Embryonic facial prominence (tissue), 1 donor: ENCODE data around the gene GRB2.
"Not testable (repeated sequence)": the region's sequence is repeated elsewhere in the genome, so short reads cannot be mapped to it uniquely, and the experiment has no call there.

Experiments used
- DNase-seq: peaks from one replicate; pipeline ENCODE4 v3.0.0-alpha.2; 2016; ENCODE audit errors: extremely low spot score

GRB2 gene

DNA sequence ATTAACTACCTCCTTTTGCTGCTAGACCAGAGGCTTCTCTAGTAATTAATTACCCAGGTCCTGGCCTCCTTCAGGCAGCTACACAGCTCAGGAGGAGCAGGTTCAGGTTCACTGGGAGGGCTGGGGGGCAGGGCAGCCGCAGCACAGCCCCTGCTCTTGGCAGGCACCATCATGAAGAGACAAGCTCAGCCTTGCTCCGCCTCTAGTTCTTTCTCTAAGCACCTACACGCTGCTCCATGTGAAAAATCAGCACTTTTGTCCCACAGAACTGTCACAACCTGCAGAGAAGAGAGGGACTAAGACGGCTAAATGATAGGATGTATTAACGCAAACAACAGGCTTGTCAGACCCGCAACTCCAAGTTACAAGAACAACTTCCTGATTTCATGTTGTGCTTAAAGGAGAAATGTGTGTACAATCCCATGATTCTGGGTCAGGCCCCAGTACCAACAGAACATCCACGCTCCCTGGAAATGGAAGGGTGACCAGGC, 53.4 kb downstream of the GRB2 start:
- DNase-seq: no peak

DNA sequence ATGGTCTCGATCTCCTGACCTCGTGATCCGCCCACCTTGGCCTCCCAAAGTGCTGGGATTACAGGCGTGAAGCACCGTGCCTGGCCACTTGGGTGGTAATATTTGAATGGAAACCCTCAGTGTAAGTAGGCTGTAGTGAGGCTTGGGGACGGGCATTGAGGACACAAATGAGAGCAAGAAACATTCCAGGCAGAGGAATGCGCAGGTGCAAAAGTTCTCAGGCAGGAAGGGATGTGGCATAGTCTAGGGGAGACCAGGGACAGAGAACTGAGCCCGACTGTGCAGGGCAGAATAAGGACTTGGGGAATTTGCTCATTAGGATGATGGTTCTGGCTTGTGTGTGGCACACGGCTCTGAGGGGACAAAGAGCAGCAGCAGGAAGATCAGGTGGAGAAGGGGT, 54.8 kb downstream of the GRB2 start:
- DNase-seq: no peak

DNA sequence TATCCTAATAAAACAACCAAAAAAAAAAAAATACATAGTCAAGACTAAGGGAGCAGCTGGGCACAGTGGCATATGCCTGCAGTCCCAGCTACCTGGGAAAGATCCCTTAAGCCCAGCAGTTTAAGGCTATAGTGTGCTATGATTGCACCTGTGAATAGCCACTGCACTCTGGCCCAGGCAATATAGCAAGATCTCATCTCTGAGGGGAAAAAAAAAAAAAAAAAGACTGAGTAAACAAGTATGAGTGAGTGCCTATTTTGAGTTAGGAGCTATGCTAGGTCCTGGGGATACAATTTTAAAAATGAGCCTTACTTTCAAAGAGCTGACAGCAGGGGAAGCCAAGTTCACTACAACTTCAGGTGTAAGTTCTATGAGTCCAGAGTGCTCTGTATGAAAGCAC, 55.4 kb downstream of the GRB2 start:
- DNase-seq: no peak

DNA sequence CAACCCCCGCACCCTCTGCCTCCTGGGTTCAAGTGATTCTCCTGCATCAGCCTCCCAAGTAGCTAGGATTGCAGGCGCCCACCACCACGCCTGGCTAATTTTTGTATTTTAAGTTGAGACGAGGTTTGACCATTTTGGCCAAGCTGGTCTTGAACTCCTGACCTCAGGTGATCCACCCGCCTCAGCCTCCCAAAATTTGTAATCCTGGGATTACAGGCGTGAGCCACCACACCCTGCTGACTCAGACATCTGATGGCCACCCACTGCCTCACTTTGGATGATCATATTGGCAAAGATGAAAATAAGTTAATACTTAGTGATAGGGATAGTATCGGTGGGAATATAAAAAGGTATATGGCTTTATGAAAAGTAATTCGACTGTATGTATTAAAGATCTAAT, 55.9 kb downstream of the GRB2 start:
- no peak for DNase-seq

DNA sequence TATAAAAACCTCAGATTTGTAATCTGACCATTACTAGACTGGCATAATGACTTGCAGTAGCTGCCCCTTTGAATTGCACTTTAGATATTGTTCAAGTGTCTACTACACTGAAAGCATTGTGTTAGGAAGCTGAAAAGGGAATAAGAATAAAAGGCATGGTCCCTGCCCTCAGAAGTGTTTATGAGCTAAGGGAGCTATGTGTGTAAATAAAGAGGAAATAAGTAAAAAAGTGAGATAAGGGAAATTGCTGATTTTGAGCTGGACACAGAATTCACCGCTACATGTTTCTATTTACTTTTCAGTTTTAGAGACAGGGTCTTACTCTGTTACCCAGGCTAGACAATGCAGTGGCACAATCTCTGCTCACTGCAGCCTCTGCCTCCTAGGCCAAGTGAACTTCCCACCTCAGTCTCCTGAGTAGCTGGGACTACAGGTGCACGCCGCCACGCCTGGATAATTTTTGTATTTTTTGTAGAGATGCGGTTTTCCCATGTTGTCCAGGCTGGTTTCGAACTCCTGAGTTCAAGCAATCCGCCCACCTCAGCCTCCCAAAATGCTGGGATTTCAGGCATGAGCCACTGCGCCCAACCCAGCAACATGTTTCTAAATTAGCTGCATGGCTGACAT, 57.0 kb downstream of the GRB2 start:
- DNase-seq: no peak

DNA sequence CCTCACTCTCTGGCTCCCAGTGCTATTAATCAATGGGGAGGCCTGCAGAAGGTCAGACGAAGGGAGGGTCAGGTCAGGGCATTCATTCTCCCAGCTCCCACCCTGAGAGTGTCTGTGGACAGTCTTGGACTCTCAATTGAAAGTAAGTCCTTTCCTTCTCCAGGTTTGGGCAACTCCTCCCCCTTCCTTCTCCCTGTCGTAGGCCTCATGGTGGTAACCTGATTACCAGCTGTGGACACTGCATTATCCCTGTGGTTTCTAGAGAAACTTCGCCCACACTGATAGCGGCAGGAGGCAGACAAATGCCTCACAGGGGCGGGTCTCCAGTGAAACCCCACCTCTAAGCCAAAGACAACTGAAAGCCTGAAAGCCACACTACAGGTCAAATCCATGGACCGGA, 58.6 kb downstream of the GRB2 start:
- DNase-seq: no peak

DNA sequence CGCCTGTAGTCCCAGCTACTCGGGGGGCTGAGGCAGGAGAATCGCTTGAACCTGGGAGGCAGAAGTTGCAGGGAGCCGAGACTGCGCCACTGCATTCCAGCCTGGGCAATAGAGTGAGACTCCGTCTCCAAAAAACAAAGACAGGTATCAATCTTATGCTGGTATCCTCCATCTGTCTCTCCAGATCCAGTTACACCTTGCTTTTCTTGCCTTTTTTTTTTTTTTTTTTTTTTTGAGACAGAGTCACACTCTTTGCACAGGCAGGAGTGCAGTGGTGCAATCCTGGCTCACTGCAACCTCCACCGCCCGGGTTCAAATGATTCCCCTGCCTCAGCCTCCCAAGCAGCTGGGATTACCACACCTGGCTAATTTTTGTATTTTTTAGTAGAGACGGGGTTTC, 59.1 kb downstream of the GRB2 start:
- not testable (repeated sequence) for DNase-seq

DNA sequence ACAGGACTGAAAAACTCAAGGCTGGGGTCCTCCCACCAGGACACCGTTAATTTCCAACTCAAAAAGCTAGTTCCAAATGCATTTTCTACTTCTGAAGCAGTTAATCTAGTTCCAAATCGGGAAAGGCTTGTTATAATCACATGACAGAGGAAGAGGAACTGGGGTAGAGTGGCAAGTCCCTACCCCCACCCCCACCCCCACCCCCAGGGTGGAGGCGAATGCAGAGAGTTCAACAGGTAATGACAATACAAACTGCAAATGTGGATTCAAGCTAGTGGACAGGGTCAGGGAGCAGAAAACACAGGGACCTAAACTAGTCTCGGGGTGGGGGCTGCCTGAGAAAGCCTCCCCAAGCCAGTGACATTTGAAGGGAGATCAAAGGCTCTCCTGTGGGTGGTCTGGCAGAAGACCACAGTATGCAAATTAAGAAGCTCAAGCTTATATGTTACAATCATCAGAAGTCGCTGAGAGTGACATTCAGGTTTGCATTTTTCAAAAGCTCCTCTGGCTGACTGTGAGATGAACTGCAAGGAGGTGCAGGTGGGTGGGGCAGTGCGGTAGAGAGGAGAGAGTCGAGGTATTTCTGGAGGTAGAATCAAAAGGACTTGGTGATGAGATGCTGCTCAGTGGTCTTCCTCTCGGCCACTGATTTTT, 59.8 kb downstream of the GRB2 start:
- DNase-seq: no peak

DNA sequence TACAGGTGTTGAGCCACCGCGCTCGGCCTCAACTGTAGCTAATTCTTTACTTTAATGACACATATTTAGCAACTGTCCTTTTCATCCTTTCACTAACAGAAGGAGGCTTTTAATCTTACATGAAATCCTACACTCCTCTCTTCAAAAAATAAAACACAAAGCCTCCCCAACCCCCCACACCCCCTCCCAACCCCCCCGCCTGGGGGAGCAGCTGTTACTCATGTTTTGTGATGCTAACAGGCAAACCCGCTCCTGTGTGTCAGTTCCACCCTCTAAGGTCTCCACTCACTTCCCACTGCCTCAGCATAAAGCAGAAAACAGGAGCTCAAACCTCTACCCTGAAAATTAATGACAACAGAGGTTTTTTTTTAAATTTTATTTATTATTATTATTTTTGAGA, 60.8 kb downstream of the GRB2 start:
- DNase-seq: no peak

DNA sequence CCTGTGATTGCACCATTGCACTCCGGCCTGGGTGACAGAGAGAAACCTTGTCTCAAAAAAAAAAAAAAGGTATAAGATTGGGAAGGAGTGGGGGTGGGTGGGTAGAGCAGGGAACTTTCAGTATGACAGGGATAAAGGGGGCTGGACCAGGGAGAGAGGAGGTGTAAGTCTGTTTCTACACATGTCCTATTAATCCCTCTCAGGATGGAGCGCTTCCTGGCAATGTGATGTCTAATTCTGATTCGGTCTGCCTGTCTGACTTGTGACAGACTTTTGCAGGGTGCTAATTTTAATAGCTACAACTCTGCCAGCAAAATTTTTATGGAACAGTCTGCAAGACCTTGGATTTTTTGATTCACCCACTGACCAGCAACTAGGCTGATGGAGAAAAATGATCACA, 62.5 kb downstream of the GRB2 start:
- no peak for DNase-seq

DNA sequence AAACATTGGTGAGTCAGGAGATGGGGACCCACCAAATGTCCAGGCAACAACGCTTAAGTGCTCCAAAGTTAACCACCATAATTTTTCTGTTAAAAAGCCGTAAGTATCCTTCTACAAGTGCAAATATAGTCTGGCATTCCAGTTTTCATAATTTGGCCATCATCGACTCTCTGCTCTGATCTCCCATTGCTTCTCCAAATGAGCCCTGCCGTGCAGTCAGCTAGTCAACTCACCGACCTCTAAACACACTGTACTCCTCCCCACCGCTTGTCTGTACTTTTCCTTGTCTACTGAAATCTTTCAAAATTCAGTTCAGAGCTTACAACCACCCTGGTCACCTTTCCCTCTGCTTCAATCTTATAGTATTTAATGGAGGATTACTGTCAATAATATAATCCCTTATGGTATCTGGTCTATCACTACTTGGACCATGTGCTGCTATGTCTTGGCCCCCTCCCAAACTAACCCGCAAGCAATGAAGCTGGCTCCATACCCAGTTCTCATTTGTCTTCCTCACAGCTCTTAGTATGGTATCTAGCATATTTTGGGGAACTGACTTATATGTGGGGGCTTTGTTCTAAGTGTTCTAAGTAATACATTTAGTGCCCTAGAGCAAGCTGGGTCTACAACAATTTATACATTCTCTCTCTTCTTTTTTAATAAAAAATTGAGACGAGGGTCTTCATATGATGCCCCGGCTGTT, 63.5 kb downstream of the GRB2 start:
- DNase-seq: no peak

DNA sequence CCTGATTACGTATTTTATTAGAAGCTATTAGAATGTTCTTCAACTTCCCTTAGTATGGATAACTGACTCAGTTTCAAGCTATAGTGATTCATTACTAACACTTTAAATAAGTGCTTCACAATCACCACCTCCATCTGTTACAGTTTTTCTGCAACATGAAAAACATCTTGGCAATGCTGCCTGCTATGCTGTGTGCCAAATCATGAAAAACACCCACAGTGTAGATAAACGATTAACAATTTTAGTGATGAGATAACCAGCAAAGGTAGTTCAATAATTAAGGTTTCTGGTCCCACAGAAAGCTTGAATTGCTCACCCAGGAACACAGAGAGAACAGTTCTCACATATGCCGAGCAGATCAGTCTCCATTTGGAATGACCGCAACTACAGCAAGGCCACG, 64.8 kb downstream of the GRB2 start:
- DNase-seq: no peak

DNA sequence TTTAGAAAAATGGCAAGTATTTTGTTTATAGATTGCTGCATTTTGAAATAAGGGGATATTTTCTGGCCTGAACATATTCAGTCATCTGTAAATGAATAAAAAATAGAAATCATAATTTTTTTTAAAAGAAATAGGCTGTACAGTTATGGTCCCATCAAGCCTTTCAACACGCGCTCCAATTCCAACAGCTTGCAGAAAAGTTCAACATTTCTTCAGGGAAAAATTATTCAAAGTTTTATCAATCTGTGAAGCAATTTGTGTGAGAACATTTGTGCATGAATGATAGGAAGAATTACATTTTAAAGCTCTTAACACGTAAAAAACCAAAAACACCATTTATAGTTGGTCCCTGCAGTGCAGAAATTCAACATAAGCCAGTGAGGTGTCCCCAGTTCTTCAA, 65.5 kb downstream of the GRB2 start:
- no peak for DNase-seq

DNA sequence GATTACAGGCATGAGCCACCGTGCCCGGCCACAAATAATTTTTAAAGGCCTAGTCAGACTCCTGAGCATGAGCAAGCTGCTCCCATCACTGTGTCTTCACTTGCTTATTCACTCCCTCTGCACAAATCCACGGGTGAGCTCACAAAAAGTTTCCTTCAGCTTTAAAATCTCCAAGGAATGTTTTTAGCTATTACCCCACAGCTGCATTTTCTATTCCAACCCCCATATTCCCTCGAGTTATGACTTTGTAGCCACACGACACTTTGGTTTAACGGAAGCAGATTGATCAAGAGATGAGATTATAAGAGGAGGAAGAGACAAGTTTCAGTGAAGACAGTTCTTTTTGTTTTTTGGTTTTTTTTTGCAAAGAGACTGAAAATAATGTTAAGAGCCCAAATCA, 67.1 kb downstream of the GRB2 start:
- no peak for DNase-seq

DNA sequence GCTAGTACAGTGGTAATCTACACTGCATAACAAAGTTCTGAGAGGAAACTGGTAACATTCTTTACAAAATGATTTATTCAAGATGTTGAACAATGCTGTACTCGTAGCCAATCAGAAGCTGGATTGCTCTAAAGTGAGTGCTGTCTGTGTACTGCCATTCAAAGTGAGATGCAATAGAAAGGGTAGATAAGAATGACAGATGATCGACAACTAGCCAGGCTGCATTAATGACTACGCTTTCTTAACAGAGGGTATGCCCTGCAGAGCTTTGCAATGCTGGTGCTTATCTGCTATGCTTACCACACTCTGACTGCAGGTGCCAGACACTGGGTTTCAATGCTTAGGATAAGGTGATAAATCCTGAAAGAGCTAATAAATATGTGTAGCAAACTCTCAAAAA, 70.2 kb downstream of the GRB2 start:
- DNase-seq: no peak

DNA sequence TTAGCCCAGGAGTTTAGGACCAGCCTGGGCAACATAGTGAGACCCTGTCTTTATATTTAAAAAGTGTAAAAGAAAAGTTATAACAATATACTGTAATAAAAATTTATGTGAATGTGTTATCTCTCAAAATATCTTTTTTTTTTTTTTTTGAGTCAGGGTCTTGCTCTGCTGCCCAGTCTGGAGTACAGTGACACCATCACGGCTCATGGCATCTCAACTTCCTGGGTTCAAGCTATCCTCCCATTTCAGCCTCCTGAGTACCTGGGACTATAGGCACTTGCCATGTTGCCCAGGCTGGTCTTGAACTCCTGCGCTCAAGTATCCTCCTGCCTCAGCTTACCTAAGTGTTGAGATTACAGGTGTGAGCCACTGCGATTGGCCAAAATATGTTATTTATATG, 70.8 kb downstream of the GRB2 start:
- no peak for DNase-seq

DNA sequence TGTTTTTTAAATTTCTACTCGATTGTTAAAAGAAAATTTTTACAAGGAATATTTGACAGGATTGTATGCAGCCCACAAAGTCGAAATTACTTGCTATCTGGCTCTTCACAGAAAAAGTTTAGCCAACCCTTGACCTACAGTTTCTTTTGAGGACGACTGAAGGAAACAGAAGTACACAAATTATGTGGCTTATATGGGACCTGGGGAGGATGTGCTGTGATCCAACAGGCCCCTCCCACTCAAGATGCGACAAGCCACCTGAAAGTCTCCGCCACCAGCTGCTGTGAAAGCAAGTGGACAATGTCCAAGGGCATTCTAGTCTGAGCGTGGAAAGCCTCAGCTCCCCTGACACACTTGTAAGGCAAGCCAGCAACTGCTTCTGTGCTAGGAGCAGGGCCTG, 73.8 kb downstream of the GRB2 start:
- DNase-seq: no peak

DNA sequence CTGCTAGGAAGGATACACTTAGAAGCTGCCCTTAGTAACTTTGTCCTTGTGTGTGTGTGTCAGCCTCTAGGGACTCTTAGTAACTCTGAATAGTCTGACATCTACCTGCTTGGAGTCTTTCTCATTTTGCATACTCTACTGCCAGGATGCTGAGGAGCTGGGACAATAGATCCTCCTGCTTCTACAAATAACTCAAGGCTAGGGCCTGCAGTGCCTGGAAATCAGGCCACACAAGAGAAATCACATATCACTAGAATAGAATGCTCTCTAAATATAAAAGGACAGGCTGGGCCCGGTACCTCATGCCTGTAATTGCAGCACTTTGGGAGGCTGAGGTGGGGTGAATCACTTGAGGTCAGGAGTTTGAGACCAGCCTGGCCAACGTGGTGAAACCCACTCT, 77.7 kb downstream of the GRB2 start:
- no peak for DNase-seq

DNA sequence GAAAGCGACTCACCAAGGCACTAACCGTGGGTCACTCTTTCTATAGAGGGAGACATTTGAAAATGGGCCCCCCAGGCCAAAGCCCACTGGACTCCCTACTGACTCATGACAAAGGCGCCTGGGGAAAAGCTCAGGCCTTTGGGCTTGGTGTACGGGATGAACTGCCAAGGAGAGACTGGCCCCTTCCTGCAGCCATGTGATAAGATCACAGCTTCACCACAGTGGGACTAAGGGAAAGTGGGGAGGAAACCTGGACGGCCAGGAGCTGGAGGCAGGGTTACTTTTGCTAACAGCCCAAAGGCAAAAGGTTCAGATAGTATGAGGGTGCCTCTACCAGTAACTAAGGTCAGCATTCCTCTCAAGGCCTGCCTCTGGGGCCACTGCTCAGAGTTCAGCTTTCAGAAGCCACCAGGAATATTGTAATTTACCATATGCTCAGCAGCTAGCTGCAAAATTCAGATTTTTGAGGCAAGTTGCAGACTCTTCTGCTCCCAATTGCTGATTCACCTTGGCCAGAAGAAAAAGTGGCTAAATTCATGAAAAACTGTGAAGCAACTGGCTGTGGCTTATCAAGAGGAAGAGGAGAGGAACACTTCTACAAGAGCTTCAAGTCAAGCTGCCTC, 79.1 kb downstream of the GRB2 start:
- DNase-seq: no peak

DNA sequence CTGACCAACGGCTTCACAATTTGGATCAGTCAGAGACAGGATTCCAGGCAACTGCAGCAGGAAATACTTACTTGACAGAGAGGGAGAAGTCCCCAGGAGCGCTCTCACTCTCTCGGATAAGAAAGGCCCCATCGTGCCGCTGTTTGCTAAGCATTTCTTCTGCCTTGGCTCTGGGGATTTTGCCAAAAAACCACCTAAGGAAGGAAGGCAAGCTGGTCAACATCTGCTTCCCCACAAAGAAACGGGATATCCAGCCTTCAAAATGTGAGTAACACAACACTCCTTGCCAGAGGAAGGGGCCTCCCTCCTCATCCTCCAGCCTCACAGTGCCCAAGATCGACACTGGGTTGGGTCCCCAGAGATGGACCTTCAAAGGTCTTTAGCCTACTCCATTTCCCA, 79.7 kb downstream of the GRB2 start:
- no peak for DNase-seq

DNA sequence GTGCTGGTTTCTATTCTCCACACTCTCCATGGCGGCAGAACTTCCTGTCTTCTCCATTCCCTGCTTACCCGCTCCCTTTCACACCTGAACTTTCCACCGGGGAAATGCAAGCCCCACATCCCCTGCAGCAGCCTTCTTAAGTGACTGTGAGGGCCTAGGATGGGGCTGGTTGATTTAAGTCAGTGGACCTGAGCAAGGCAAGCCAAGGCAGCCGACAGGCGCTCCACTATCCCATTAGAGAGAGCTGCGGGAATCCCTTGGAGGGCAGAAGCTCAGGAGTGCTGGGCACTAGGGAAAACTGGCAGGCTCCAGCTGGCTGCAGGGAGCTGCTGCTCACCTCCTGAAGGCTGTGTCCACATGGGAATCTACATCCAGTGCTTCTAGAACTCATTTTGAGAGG, 80.1 kb downstream of the GRB2 start:
- DNase-seq: no peak

DNA sequence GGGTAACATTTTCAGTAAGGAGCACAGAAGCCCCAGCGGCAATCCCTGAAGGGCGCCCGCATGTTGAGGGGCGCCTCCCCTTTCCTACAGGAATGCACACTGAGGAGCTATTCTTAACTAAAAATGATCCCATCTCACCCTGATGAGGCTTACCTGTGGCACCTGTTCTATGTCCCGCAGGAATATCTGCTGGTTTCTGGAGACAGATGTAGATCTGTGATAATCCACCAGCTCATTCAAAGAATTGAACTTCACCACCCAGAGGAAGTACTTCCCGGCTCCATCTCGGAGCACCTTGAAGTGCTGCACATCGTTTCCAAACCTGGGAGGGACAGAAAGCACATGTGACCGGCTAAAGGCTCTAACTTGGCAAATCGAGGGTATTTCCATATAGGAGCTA, 84.0 kb downstream of the GRB2 start:
- no peak for DNase-seq
